Measurements from ENCODE around the gene PA2G4. TPM values are rescaled to one million over a fixed set of nuclear protein-coding genes. Genes with fewer than 3 reads are reported as not detected.
A peak's percentile ranks its signal among the peaks of the same experiment; 100 is the strongest.

Gene PA2G4
- total RNA-seq, 1 experiment from 2014 or later, result 111 TPM

- Histone ChIP-seq H3K27ac (ENCODE audit: low read length) (no peak overlapping the region), H3K4me2 (ENCODE audit: low read depth, low read length, poor library complexity, severe bottlenecking) (peak overlapping the region; percentile 77)
Observed at GRCh38 chr12:56078931-56079722, 25.2 kb upstream of the PA2G4 start.

GRCh38 chr12:56079723-56080555 lies 24.4 kb upstream of the PA2G4 start, which contains the start of gene ERBB3:
Gene ERBB3, plus strand, starts transcription at chr12:56080165. Its CDS starts 136 bp downstream, at chr12:56080301.
- peak; percentile 60 for DNase-seq
- Histone ChIP-seq H2AFZ (ENCODE audit: low read length) (peak within 1 kb of the TSS; percentile 97; the same call in 1 of the 2 replicates), H3K27me3 (ENCODE audit: low read length) (no peaks in the 10 kb centered on the region), H3K9me2 (replicated peaks; ENCODE audit: insufficient read depth, low read length) (no peaks in the 10 kb centered on the region), H3K79me2 (ENCODE audit: low read length) (no peaks in the 10 kb centered on the region), H4K20me1 (ENCODE audit: insufficient read depth, low read depth, low read length) (no peaks in the 10 kb centered on the region), H3K9ac (ENCODE audit: low read length) (peak within 1 kb of the TSS; percentile 50; the same call in 1 of the 2 replicates), H3K4me1 (ENCODE audit: low read length) (peaks cover 15% of the 10 kb centered on the region), H3K4me2 (ENCODE audit: low read depth, low read length, poor library complexity, severe bottlenecking) (peak within 1 kb of the TSS; percentile 77), H3K27ac (ENCODE audit: low read length) (no peak within 1 kb of the TSS), H3K36me3 (ENCODE audit: insufficient read depth, low read length) (no peaks in the 10 kb centered on the region), H3K4me3 (ENCODE audit: low read length) (peak within 1 kb of the TSS; percentile 68), H3K9me3 (ENCODE audit: low read length) (no peaks in the 10 kb centered on the region)

More at GRCh38 chr12:56078931-56079722, 25.2 kb upstream of the PA2G4 start:
- H3K9me3 ChIP-seq (ENCODE audit: low read length), result no peaks in the 10 kb centered on the region
- no peaks in the 10 kb centered on the region for H4K20me1 ChIP-seq (ENCODE audit: insufficient read depth, low read depth, low read length)
- H3K4me3 ChIP-seq (ENCODE audit: low read length), result peak overlapping the region; percentile 68
- peak overlapping the region; percentile 97; the same call in 1 of the 2 replicates for H2AFZ ChIP-seq (ENCODE audit: low read length)
- H3K27me3 ChIP-seq (ENCODE audit: low read length), result no peaks in the 10 kb centered on the region
- peak; percentile 53 for DNase-seq
- no peaks in the 10 kb centered on the region for H3K9me2 ChIP-seq (replicated peaks; ENCODE audit: insufficient read depth, low read length)
- no peaks in the 10 kb centered on the region for H3K79me2 ChIP-seq (ENCODE audit: low read length)
- H3K36me3 ChIP-seq (ENCODE audit: insufficient read depth, low read length), result no peaks in the 10 kb centered on the region
- peaks cover 15% of the 10 kb centered on the region for H3K4me1 ChIP-seq (ENCODE audit: low read length)
- peak overlapping the region; percentile 46; the same call in 1 of the 2 replicates for H3K9ac ChIP-seq (ENCODE audit: low read length)

- no peak overlapping the region for H3K9ac ChIP-seq (ENCODE audit: low read length)
- no peak overlapping the region for H2AFZ ChIP-seq (ENCODE audit: low read length)
Observed at GRCh38 chr12:56080556-56081138, 23.7 kb upstream of the PA2G4 start.

GRCh38 chr12:56081393-56082347 lies 22.7 kb upstream of the PA2G4 start:
- no peaks in the 10 kb centered on the region for H3K9me2 ChIP-seq (replicated peaks; ENCODE audit: insufficient read depth, low read length)
- H2AFZ ChIP-seq (ENCODE audit: low read length), result no peak overlapping the region
- H3K27me3 ChIP-seq (ENCODE audit: low read length), result no peaks in the 10 kb centered on the region
- H3K9ac ChIP-seq (ENCODE audit: low read length), result no peak overlapping the region
- no peak overlapping the region for H3K27ac ChIP-seq (ENCODE audit: low read length)
- no peak overlapping the region for H3K4me3 ChIP-seq (ENCODE audit: low read length)
- H3K4me2 ChIP-seq (ENCODE audit: low read depth, low read length, poor library complexity, severe bottlenecking), result no peak overlapping the region
- peak; percentile 33 for DNase-seq
- H3K79me2 ChIP-seq (ENCODE audit: low read length), result no peaks in the 10 kb centered on the region
- no peaks in the 10 kb centered on the region for H3K9me3 ChIP-seq (ENCODE audit: low read length)
- no peaks in the 10 kb centered on the region for H4K20me1 ChIP-seq (ENCODE audit: insufficient read depth, low read depth, low read length)
- no peaks in the 10 kb centered on the region for H3K36me3 ChIP-seq (ENCODE audit: insufficient read depth, low read length)
- H3K4me1 ChIP-seq (ENCODE audit: low read length), result peaks cover 15% of the 10 kb centered on the region

More at GRCh38 chr12:56080556-56081138, 23.7 kb upstream of the PA2G4 start:
- peak; percentile 42 for DNase-seq
- Histone ChIP-seq H3K4me1 (ENCODE audit: low read length) (peaks cover 15% of the 10 kb centered on the region), H3K27ac (ENCODE audit: low read length) (no peak overlapping the region), H3K27me3 (ENCODE audit: low read length) (no peaks in the 10 kb centered on the region), H3K9me2 (replicated peaks; ENCODE audit: insufficient read depth, low read length) (no peaks in the 10 kb centered on the region), H4K20me1 (ENCODE audit: insufficient read depth, low read depth, low read length) (no peaks in the 10 kb centered on the region), H3K79me2 (ENCODE audit: low read length) (no peaks in the 10 kb centered on the region), H3K4me2 (ENCODE audit: low read depth, low read length, poor library complexity, severe bottlenecking) (peak overlapping the region; percentile 77), H3K9me3 (ENCODE audit: low read length) (no peaks in the 10 kb centered on the region), H3K4me3 (ENCODE audit: low read length) (no peak overlapping the region; the same call in 1 of the 2 replicates), H3K36me3 (ENCODE audit: insufficient read depth, low read length) (no peaks in the 10 kb centered on the region)

- H3K27ac ChIP-seq (ENCODE audit: low read length), result no peak overlapping the region
- H3K9ac ChIP-seq (ENCODE audit: low read length), result no peak overlapping the region
- no peak overlapping the region for H3K4me3 ChIP-seq (ENCODE audit: low read length)
- H4K20me1 ChIP-seq (ENCODE audit: insufficient read depth, low read depth, low read length), result no peaks in the 10 kb centered on the region
- no peaks in the 10 kb centered on the region for H3K36me3 ChIP-seq (ENCODE audit: insufficient read depth, low read length)
- H3K4me1 ChIP-seq (ENCODE audit: low read length), result peaks cover 15% of the 10 kb centered on the region
- no peak for DNase-seq
- H2AFZ ChIP-seq (ENCODE audit: low read length), result no peak overlapping the region
- no peaks in the 10 kb centered on the region for H3K27me3 ChIP-seq (ENCODE audit: low read length)
- no peaks in the 10 kb centered on the region for H3K9me3 ChIP-seq (ENCODE audit: low read length)
- no peaks in the 10 kb centered on the region for H3K79me2 ChIP-seq (ENCODE audit: low read length)
- H3K9me2 ChIP-seq (replicated peaks; ENCODE audit: insufficient read depth, low read length), result no peaks in the 10 kb centered on the region
- H3K4me2 ChIP-seq (ENCODE audit: low read depth, low read length, poor library complexity, severe bottlenecking), result no peak overlapping the region
Observed at GRCh38 chr12:56082382-56082781, 22.0 kb upstream of the PA2G4 start.

GRCh38 chr12:56082967-56083366 lies 21.4 kb upstream of the PA2G4 start:
- no peaks in the 10 kb centered on the region for H3K27me3 ChIP-seq (ENCODE audit: low read length)
- H3K9me2 ChIP-seq (replicated peaks; ENCODE audit: insufficient read depth, low read length), result no peaks in the 10 kb centered on the region
- H4K20me1 ChIP-seq (ENCODE audit: insufficient read depth, low read depth, low read length), result no peaks in the 10 kb centered on the region
- H3K4me2 ChIP-seq (ENCODE audit: low read depth, low read length, poor library complexity, severe bottlenecking), result no peak overlapping the region
- H3K79me2 ChIP-seq (ENCODE audit: low read length), result no peaks in the 10 kb centered on the region
- no peak overlapping the region for H3K9ac ChIP-seq (ENCODE audit: low read length)
- H3K4me3 ChIP-seq (ENCODE audit: low read length), result no peak overlapping the region
- H3K4me1 ChIP-seq (ENCODE audit: low read length), result peaks cover 15% of the 10 kb centered on the region
- no peak overlapping the region for H3K27ac ChIP-seq (ENCODE audit: low read length)
- no peak overlapping the region for H2AFZ ChIP-seq (ENCODE audit: low read length)
- H3K9me3 ChIP-seq (ENCODE audit: low read length), result no peaks in the 10 kb centered on the region
- no peaks in the 10 kb centered on the region for H3K36me3 ChIP-seq (ENCODE audit: insufficient read depth, low read length)
- no peak for DNase-seq

- no peak overlapping the region for H2AFZ ChIP-seq (ENCODE audit: low read length)
- DNase-seq, result peak; percentile 65
Observed at GRCh38 chr12:56084958-56085543, 19.3 kb upstream of the PA2G4 start.

More at GRCh38 chr12:56084958-56085543, 19.3 kb upstream of the PA2G4 start:
- Histone ChIP-seq H3K27ac (ENCODE audit: low read length) (no peak overlapping the region), H4K20me1 (ENCODE audit: insufficient read depth, low read depth, low read length) (no peaks in the 10 kb centered on the region), H3K4me2 (ENCODE audit: low read depth, low read length, poor library complexity, severe bottlenecking) (no peak overlapping the region), H3K27me3 (ENCODE audit: low read length) (no peaks in the 10 kb centered on the region), H3K9ac (ENCODE audit: low read length) (no peak overlapping the region), H3K4me3 (ENCODE audit: low read length) (no peak overlapping the region), H3K9me3 (ENCODE audit: low read length) (no peaks in the 10 kb centered on the region), H3K4me1 (ENCODE audit: low read length) (peaks cover 4% of the 10 kb centered on the region), H3K9me2 (replicated peaks; ENCODE audit: insufficient read depth, low read length) (no peaks in the 10 kb centered on the region), H3K36me3 (ENCODE audit: insufficient read depth, low read length) (no peaks in the 10 kb centered on the region), H3K79me2 (ENCODE audit: low read length) (no peaks in the 10 kb centered on the region)

All from Karpas-422 (cell line).